H4 (cell line): ENCODE data around the gene PFDN4. TPM values are rescaled to one million over a fixed set of nuclear protein-coding genes. Genes with fewer than 3 reads are reported as not detected.

Experiments
- DNase-seq: peaks from one replicate; pipeline ENCODE4 v3.0.0-alpha.2; 2015; ENCODE audit warnings: low spot score
- total RNA-seq: library from RNA; depleted of rRNA; stranded (reverse); fragments of >200 nt; shearing (Covaris generic); gene quantifications from 2 replicates; pipeline ENCODE4 v1.2.3, GENCODE V29; 2014

The PFDN4 gene
- total RNA-seq, 1 experiment from 2014 or later: 147 TPM

DNA sequence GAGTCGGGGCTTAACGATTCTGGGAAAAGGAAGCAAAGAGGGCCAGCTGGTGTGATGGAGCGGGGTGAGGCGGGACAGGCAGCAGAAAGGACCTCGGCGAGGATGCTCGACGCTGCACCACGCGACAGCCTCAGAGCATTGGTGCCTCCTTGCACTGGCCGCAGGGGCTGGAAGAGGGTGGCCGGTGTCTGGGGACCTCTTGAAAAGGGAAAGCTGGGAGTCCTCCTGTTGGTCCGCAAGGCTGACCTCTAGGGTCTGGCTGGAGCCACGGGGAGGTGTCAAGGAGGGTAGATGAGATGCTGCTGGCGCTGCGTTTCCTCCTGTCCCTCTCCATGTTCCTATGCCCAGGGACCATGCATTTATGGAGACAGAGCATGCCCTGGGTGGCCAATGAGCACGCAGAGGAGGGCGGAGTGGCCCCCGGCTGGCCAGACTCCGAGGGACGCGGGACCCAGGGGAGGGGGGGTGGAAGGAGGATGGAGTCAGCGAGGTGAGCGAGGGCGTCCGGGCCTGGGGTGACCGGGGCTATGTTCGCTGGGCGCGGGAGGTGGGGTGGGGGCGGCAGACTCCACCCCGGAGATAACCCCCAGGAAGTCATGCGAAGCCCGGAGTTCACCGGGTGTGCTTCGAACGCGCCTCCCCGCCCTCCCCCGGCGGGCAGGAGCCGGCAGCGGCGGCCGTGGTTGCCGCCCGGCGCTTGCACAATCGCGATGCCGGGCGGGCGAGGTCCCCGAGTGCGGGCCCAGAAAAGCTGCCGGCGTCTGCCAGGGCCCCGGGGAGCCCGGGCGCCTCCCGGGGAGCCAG lies 34.0 kb upstream of the PFDN4 start, which contains the start of gene CYP24A1:
TSS of gene CYP24A1 (minus strand) at position 334 of the 804 bp plus-strand sequence. CDS start 407 bp downstream, outside the sequence.
- DNase-seq: no peak

DNA sequence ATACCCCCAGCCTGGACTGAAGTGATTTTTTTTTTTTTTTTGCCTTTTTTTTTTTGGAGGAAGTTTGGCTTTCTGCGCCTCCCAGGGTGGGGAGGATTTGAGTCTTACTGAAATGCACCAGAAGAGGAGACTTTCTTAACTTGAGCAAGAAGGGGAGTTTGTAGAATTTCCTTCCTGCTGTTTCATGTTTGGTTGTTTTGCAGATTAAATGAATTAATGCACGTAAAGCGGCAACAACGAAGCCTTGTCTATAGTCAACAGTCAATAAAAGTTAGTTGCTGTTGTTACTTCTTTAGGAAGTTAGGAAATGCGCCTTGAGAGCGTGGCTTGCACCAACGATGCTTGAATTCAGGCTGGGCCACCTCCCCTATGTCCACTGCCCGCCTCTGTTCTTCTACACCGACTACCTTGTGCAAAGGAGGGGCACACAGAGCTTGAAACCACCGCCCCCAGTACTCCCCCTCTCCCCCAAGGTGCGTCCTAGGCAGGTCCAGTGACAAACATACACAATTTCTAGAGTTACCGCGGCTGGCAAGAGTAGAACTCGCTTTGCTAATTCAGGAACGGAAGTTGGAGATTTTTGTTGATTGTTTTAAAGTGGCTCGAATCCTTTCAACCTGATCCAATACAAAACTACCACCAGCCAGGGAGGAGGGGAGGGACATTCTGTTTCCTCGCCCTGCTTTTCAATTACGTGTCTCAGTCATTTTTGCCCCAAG lies 33.3 kb upstream of the PFDN4 start:
- DNase-seq: no peak

DNA sequence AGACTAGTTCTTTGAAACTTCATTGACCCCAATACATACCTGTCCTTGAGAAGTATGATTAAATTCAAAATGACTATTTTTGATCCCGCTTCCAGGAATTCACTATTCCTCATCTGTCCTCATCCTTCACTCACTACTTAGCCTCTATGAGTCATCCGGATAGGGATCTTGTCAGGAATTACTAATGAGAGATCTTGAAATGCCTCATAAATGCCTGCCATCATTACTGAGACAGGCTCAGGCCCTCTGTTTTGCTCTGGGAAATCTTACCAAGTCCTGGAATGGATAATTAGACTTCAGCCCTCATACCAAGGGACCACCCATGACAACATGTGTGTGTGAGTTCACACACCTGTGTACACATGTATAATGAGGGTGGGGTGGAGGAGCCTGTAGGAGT lies 31.3 kb upstream of the PFDN4 start:
- DNase-seq: no peak

DNA sequence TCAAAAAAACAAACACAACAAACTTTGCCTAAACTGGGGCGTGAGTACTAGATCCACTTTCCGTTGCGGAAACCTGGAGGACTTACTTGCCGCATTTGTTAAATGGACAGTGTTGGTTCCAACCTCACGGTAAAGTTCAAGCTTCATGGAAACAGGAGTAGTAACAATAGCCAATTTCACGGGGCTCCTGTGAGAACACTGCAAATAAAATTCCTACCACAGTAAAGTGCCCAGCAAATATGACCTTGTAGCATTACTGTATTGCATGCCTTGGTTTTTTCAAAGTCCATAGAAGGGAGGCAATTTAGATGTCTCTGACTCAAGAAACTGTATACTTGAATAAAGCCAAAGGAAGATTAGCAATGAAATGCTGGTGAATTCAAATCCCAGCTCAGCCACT lies 30.5 kb upstream of the PFDN4 start:
- no peak for DNase-seq

DNA sequence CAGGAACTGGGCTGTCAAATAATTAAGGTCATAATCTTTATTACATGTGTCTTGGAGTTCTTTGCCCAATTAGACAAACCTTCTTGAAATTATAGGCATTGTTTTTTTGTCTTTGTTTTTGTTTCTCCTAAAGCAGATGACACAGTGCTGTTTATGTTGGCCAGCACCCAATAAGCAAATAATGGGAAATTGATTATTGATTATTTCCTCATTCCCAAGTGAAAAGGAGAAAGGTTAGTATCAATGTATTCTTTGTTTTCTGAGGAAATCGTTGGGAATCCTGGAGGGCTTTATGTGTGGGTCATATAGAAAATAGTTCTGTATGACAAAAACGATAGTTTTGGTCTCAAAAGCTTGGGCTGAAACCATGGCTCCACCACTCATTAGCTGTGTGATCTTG lies 29.6 kb upstream of the PFDN4 start:
- DNase-seq: no peak

DNA sequence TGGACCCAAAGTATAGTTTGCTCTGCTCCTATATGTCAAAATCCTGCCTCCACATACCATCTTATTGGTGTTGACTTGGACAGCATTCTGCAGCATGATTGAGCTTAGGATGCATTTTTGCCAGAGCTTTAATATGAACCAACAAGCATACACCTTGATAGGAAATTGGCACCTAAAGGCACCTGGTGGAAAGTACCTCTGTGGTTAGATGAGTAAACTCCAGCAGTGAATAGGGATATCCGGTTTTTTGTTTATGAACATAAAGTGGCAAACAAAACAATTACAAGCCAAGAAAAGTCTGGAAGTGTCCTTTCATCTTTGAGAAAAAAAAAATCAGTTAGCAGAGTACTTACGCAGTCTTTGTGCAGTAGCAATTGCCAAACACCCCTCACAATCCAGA lies 27.9 kb upstream of the PFDN4 start:
- DNase-seq: no peak

DNA sequence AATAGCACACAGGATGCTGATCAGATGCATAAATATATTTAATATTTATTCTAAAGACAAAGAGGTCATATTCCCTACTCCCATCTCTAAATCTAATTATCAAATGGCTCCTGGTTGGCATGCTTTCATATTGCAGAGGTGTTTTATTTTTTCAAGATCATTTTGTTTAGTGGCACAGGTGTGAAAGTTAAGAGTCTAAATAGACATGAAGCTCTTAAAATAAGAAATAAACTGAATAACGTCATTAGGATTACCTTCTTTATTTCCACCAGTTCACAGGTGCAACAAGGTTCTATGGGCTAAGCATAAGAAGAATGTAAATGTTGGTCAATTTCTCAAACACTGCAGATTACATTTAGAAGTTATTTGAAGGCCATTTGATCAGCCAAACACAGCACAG lies 27.0 kb upstream of the PFDN4 start:
- no peak for DNase-seq

DNA sequence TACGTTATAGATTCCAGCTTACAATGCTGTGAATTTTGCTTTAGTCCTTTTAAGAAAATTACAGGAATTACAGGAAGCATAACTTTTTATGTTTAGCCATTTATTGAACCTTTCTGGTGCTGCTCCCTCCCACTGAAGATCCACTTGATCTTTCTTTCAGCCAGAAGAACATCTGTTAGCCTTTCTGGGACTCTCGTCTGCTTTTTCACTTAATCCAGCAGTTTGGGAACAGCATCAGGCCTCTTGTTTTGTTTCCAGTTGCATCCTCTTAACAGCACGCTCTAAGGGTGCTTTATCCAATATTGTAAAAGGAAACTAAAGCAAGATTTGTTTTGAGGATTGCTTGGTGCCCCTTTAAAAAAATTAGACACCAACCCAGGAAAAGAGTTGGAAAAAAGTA lies 23.8 kb upstream of the PFDN4 start:
- DNase-seq: no peak

DNA sequence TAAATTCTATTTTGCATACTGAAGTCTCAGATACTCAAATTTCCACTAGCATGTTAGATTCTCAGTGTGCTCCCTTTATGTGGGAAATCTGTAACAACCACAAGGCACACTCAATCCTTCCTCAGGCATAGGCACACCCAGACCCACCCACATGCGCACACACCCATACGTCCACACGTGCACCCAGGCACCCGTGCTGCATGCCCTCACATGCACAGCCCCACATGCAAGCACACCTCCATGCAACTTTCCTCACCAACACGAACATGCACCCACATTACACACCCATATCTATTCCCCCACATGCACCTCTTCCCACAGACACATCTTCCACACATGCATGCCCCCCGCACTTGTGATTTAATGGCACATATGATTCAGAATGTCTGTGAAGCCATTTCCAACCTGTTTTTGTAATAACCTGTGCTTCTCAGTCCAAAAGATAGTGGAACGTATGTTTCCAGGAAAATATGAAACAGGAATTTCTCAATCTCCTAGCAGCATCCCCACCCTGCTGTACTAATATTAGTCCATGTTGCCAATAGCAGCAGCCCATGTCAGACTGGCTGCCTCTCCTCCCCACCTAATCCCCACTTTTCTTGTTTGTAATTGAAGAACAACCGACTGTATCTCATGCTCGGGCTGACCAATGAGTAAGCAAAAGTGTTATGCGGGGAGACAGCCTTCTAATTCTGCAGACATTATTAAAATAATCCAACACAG lies 22.8 kb upstream of the PFDN4 start:
- no peak for DNase-seq

DNA sequence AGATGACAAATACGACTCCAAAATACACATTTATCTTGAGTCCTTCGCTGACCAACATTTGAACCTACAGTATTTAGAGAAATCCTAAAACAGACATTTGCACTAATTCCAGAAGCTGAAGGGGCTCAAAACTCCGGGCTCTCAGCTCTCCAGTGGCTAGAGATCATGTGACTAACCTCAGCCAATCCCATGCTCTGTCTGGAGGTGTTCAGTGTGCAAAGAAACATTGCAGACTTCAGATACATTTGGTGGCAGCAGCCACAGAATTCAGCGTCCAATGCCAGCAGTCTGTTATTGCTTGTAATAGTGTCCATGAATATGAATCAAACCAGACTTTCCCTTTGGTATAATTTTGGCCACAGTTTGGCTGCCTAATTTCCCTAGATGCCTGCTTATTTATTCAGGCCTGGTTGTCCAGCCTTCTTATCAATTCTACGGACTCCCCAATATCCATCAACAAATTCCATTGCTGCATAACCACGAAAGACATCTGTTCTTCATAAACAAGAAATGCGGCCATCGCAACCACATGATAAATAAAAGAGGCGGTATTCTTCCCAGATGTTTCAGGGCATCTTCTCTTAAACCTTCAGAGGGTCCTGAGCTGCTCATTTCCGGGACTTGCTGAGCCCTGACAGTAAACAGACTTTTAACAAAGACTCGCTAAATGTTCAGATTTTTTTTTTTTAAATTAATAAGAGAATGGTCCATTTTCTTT lies 19.6 kb upstream of the PFDN4 start:
- DNase-seq: no peak

DNA sequence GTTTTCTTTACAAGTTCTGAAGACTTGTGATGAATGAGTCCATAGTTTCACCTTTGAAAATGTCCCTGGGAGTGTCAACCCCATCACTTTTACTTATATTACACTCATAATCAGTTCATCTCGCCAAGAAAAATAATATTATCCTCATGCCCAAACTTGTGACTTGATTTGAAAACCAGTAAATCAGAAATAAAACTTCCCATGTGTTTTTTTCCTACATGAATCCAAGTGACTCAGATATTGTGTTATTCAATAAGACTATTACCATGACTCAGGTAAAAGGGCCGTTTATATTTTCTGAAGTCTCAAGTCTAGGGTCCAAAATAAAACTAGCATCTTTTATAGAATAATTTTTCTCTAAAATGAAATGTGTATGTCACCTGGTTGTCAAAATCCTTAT lies 18.3 kb upstream of the PFDN4 start:
- no peak for DNase-seq

DNA sequence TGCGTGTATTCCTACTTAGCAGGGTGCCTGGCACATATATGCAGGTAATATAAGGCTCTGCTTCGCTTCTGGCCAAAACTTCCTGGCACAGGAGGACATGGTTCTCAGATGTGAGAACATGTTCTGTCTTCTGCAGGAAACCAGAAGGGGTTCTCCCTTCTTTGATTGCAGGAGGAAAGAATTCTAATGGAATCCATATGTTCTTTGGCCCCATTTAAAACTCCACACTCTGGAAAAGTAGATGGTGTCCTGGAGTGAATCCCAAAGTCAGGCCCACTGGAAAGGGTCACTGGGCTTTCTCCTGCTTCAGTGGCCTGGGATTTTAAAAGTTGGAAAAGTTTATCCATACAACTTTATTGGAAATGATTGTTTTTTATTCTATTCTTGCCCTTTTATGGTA lies 17.7 kb upstream of the PFDN4 start:
- no peak for DNase-seq

DNA sequence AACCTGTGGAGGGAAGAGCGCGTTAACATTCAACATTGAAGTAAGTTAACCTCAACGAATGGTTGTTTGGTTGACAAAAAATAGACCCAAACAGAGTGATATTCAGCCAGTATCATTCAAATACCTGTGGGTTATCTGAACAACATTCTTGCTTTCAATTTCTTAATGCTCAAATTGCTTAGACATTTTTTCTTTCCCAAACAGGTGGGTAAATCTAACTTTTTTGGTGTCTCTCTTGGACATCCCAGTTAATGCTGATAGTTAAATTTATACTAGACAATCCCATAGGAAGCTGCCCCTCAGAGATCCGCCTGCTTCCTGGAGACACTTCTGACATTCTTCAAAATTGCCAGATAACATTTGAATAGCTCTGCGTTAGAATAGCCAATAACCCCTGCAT lies 14.1 kb upstream of the PFDN4 start:
- no peak for DNase-seq

DNA sequence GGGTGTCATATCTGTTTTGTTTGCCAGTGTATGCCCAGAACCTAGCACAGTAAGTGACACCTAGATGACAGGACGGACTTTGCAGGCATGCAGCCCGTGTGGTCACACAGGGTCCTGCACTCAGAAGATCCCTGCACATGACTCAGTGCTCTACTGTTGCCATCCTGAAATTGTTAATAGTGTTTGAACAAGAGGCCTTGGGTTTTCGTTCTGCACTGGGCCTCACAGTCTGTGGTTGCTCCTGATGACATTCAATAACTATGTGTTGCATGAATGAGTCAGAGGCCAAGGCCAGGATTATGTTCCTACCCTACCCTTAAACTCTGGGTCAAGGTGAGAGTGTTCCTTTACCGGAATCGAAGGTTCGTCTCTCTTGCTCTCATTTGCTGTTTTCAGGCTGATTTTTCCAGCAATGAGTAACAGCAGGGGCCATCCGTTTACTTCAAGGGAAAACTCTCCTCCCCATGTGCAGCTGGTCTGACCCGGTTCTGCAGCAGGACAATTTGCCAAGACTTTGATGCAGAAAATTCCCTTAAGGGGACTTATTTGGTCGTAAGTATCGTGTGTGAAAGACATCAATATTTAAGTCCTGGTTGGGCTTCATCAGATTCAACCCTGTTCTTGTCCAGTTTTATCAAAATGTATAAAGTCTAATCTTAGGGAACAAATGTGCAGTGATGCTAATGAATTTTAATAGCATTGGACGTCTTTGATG lies 13.0 kb upstream of the PFDN4 start:
- DNase-seq: peak; percentile 16

DNA sequence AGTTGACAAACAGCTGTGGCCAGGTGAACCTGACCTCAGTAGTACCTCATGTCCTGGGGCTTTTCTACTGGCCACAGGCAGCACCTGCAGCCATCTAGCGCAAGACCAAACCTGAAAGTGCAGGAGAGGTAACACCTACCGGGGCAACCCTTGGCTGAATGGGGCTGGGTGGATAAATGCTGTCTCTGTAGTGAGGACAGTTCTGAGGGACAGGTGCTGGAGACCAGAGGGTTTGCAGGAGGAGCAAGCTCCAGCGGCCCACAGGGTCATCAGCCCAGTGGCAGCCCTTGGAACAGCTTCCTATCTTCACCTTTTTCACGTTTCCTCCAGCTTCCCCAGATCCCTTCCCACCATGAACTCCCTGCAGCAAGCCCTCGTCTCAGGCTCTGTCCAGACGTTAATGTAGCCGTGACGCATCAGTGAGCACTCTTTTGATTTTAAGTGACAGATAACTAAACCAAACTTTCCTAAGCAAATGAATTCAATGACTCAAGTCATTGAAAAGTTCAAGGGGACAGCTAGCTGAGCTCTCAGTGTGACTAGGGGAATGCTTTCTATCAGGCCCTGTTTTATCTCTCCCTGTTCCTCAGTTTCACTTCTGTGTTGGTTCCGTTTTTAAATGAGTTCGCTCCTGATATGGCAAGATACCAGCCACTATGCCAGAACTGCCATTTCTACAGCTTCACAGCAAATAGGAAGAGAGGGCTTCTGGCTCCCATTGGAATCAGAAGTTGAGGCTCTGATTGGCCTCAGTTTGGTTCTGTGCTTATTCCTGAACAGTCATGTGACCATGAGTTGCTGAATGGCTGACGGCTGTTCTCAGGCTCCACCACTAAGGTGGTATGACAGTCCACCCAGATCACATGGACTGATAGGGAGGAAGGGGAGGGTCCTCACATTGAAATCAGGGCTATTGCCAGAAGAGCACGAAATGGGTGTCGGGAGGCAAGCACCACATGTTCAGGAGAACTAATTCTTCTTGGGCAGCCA lies 12.1 kb upstream of the PFDN4 start:
- DNase-seq: no peak

DNA sequence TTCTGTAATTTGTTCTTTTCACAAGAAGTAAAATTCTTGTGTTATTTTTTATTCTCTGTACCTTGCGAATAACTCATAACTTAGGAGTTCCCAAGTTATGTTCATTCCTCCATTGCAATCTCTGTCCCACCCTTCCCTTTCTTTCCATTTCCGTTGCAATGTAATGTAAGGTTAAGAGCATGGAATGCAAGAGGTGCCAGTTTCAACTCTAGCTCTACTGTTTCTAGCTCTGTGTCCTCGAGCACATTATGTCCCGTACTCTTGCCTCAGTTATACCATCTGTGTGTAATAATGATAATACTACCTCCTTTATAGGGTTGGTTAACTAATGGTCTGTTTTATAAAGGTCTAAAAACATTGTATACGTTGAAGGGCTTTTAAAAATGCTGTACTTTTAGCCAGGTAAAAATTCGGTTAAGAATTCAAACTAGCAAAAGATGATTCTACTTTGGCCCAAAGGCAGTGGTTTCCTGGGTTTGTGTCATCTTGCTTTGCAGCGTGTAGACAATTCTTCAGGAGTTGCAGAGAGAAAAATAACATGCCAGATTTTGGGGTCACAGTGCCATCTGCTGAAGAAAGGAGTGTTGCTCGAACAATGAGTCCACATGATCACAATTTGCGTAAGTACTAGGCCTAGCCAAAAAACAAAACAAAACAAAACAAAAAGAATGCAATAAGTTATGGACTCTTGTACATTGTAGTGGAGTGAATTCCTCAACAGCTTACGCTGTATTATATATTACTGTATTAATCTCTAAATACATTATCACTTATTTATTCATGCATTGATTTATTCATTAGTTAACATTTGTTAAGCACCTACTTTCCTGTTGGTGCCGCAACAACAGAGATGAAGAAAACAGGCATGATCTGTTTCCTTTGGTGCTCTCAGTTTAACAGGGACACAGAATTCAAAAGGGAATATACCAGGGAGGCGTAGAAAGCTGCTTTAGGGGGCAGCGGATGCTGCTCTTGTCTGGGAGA lies 10.0 kb upstream of the PFDN4 start:
- DNase-seq: peak; percentile 48

DNA sequence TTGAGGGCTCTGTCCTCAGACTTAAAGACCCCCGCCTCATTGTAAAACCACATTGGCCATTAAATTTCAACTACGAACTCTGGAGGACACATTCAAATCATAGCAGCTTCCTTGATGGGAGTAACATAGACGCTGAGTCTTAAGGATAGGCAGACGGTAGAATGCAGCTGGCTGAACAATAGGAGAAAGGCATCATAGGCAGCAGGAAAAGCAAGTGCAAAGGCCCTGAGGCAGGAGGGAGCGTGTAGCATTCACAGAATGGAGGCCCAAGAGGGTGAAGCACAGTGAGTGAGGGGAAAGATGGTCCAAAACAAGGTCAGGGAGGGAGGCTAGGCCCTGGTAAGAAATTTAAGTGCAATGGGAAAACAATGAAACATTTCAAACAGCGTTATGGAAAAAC lies 8.6 kb upstream of the PFDN4 start:
- no peak for DNase-seq

DNA sequence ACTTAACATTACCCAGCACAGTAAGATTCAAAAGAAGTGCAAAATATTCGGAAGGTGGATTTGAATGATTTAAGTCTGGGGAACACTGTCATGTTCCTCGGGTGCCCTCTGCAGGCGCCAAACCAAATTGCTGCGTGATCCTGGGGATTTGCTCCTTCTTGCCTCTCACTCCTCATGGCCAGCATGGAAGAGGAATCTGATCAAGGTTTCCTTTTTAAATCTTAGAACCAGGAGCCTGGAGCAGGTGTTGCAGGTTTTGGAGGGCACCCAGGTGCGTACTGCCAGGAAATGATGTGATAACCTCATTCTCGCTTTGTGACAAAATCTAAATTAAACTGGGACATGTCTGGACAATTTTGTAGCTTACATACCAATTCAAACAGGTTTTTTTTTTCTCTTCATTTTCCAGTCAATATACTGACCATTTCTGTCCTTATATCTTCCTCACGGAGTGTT lies 8.1 kb upstream of the PFDN4 start:
- peak; percentile 57 for DNase-seq
